CD4-positive, alpha-beta T cell treated with Interleukin-15 for 1 hour (primary cell): ENCODE measurements around the gene PPARG.
"Not testable (repeated sequence)": the region's sequence is repeated elsewhere in the genome, so short reads cannot be mapped to it uniquely, and the experiment has no call there.

Experiments used
- DNase-seq: peaks from one replicate; pipeline ENCODE4 v3.0.0-alpha.2; 2020

The PPARG gene

GRCh38 chr3:12445523-12446240, 156.8 kb downstream of the PPARG start:
- no peak for DNase-seq

DNA sequence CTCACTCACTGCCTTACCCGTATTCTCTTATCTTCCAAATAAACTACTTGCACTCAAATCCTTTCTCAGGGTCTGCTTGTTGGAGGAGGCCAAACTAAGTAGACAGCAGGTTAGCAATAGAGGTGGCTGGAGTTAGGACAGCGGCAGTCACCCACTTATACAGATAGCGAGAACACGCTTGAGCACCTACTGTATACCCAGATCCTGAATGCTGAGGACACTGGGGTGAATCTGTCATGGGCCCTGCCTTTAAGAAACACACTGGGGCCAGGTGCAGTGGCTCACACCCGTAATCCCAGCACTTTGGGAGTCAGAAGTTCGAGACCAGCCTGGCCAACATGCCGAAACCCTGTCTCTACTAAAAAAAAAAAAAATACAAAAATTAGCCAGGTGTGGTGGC, 157.4 kb downstream of the PPARG start:
- no peak for DNase-seq

GRCh38 chr3:12447075-12447474, 158.2 kb downstream of the PPARG start:
- no peak for DNase-seq

DNA sequence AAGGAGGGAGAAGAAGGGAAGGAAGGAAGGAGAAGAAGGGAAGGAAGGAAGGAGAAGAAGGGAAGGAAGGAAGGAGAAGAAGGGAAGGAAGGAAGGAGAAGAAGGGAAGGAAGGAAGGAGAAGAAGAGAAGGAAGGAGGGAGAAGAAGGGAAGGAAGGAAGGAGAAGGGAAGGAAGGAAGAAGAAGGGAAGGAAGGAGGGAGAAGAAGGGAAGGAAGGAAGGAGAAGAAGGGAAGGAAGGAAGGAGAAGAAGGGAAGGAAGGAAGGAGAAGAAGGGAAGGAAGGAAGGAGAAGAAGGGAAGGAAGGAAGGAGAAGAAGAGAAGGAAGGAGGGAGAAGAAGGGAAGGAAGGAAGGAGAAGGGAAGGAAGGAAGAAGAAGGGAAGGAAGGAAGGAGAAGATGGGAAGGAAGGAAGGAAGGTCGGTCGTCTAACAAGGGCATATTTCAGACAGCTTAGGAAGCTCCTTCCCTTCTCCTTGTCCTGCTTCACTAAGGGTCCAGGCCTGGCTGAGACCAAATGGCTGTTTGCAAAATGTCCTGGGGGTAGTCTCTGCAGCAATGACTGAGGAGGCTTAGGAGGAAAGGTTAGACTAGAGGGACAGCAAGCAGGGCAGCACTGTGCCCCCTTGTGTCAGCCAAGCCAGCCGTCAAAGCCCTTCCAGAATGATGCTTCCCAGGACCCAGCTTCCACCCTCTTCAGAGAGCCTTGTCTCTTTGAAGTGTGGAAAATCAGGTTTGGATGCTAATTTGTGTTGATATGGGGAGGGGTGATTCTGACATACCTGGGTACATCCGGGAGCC, 159.7 kb downstream of the PPARG start:
- DNase-seq, result not testable (repeated sequence)

- DNase-seq, result no peak
Observed at GRCh38 chr3:12449889-12450682, 161.2 kb downstream of the PPARG start.

GRCh38 chr3:12451481-12451880, 162.6 kb downstream of the PPARG start:
- no peak for DNase-seq

DNA sequence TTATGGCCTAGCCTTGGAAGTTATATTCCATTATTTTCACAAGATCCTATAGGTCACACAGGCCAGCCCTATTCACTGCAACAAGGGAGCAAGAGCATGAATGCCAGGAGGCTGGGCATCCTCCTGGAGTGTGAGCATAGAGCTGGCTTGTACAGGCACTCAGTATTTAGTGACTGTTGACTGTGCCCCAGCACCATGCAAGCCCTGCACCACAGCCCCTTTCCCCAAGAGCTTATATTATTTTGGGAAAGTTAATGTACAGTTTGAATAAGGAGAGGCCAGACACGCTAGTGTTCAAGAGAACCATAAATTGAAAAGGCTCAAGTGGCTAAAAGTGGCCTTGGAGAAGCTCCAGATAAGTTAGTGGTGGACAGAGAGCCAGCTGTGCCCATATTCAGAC, 163.1 kb downstream of the PPARG start:
- no peak for DNase-seq

DNA sequence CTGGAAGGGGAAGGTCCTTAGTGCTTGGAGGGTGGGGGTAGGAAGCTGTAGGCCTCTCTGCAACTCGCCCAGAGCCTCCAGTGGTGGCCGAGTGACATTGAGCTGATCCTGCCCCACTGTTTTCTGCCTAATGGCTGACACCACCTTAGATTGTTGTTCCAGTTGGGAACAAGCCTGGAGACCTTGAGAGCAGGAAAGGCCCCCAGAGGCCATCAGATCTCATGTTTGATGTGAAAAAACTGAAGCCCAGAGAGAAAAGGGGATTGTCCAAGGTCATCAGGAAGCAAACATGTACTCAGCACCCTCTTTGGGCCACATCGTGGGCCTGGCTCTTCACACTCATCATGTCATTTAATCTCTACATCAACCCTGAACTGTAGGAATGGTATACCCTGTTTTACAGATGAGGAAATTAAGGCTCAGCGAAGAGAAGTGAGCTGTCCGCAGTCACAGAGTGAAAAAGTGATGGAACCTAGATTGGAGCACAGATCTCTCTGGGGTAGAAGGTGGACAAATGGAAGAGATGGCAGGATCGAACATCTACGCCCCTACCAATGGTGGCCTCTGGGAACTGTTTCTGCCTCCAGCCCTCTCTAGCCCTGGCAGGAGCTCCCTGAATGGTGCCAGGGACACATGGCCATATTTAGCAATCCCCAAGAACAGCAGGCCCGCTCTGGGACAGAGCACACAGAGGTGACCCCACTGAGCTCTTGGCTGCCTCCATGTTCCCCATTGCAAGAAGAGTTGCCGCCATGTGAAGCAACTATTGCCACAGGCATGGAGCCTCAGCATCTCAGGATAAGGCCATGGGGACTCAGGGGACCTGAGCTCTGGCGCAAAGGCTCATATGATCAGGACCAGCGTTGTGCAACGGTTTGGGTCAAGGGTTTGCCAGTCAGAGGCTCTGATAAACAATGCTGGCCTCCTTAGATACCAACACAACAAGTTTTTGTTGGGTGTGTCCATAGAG, 163.8 kb downstream of the PPARG start:
- DNase-seq, result peak; percentile 9

DNA sequence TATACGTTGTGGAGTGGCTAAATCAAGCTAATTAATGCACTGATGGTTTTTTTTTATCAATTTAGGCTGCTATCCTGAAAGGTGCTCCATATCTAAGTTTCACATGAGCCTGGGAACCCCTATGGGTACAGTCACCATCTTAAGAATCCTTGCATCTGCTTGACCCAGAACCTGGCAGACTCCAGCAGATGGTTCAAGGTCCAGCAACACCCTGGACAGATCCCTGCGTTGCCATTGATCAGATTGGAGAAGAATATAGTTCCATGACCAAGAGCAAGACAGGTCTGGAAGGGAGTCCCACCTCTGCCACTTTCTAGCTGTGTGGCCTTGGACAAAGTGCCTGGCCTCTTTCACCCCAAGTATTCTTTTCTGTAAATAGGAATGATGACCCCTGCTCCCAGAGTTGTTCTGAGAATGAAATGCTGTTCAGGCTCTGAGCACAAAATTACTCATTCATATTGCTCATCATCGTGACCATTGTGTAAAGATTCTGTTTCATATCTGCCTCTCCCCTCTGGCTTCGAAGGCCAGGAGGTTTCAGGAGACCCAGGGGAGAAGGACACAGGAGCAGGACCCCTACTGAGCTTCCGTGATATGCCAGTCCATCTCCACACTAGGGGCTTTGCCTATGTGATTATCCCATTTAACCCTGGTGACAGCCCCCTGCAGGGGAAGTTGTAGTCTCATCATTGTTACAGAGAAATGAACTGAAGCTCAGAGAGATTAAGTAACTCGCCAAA, 165.4 kb downstream of the PPARG start:
- DNase-seq, result peak; percentile 8

- DNase-seq, result peak; percentile 1
Observed at GRCh38 chr3:12454816-12455121, 165.9 kb downstream of the PPARG start.

GRCh38 chr3:12455740-12456139, 166.9 kb downstream of the PPARG start:
- DNase-seq, result peak; percentile 8

- DNase-seq, result peak; percentile 10
Observed at GRCh38 chr3:12456441-12456840, 167.6 kb downstream of the PPARG start.

DNA sequence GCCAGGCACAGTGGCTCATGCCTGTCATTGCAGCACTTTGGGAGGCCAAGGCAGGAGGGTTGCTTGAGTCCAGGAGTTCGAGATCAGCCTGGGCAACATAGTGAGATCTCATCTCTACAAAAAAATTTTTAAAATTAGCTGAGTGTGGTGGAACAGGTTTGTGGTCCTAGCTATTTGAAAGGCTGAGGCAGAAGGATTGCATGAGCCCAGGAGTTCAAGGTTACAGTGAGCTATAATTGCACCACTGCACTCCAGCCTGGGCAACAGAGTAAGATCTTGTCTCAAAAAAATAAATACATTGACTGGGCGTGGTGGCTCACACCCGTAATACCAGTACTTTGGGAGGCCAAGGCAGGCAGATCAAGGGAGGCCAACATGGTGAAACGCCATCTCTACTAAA, 168.5 kb downstream of the PPARG start:
- DNase-seq, result not testable (repeated sequence)

DNA sequence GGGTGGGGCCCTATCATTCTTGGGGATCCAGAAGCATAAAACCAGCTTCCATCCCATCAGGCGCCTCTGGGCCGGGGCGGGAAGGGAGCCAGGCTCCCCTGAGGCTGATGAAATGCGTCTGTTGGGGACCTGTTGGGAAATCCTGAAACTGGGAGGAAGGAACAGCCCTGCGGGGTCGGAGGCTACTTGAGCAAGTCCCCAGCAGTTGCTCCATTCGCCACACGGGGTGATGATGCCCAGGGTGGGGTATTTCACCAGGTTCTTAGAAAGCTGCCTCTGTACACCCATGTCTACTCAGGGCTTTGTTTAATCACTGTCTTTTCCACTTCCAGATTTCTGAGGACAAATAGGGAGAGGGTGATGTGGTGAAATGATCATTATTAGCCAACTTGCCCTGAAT, 170.0 kb downstream of the PPARG start:
- DNase-seq, result peak; percentile 64

GRCh38 chr3:12460127-12460526, 171.3 kb downstream of the PPARG start:
- no peak for DNase-seq

DNA sequence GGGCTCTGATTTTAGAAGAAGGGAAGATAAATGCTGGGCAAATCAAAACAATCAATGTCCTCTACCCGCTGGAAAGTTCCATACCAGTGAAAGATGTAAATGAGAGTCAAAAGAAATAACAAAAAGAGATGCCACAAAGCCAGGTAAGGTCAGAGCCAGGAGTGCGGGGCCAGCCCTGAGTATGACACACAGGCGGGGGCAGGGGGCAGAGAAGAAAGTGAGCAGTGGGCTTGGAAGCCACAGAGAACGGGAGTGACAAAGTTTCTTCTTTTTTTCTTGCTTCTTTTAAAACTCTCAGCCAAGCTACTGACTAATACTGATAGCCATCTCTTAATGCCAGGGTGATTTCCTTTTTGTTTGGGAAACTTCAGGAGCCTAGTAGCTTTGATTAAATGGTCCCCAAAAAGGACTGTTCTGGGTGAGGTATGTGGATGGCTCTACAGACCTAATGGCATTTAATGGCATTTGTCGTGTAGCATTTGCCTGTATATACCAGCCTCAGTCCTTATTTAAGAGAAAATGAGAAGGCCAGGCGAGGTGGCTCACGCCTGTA, 172.3 kb downstream of the PPARG start:
- no peak for DNase-seq

DNA sequence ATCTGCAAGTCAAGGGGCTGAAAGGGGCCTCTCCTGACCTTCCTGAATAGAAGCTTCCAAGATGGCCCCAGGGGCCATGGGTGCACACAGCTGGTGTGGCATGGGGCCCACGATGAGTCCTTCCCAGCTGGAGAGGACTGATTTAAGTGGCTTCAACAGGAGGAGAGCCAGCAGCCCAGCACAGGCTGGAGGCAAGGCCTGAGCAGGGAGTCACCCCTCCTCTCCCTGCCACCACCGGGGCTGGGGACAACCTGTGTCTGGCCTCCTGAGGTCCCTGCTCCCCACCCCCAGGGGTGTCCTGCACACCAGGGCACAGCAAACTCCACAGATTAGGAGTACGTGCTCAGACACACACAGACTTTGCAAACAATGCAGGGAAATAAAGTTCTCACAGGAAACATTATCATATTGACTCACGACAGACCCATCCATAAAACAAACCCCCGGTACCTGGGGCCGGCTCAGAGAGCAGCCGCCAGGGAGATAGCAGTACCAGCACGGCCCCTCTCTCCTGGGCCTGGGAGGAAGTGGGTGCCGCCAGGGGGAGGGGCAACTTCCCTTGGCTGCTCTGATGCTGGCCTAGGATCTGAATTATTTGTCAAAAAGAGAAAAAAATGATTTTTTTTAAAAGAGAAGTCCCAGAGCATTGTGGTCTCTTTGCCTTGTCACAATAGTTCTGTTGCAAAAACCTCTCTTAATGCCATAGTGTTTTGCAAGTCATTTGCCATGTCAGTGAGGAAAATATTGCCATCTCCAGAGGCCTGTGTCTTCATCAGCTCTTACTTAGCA, 173.5 kb downstream of the PPARG start:
- DNase-seq, result peak; percentile 32

DNA sequence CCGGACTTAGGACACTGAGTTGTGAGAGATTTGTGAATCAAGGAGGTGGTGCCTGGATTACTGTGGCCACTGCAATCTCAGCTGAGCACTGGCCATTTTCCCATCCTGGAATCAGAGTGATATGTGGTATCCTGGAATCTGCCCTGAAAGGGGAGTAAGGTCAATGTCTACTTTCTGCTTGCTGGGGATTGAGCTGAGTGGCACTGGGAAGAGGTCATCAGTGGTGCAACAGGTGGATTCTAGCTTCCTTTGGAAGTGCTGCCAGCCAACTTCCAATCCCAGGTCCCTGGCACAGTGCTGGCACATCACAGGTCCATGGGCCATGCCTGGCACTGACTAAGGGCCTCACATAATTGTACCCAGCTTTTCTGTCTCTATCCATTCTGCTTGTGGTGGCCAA, 174.8 kb downstream of the PPARG start:
- no peak for DNase-seq

DNA sequence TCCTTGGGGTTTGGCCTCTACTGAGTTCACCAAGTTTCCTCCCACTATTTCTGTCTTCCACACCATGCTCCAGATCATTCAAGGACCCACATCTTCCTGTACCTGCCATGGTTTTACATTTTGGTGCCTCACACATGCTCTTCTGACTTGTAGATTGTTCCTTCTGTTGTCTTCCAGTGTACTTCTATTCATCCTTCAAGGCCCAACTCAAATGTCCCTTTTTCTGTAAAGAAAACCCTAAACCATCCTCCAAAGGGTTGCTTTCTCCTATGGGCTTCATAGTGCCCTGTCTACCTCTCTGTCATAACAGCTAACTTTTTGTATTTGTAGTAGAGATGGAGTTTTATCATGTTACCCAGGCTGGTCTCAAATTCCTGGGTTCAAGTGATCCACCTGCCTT, 175.3 kb downstream of the PPARG start:
- DNase-seq, result no peak

DNA sequence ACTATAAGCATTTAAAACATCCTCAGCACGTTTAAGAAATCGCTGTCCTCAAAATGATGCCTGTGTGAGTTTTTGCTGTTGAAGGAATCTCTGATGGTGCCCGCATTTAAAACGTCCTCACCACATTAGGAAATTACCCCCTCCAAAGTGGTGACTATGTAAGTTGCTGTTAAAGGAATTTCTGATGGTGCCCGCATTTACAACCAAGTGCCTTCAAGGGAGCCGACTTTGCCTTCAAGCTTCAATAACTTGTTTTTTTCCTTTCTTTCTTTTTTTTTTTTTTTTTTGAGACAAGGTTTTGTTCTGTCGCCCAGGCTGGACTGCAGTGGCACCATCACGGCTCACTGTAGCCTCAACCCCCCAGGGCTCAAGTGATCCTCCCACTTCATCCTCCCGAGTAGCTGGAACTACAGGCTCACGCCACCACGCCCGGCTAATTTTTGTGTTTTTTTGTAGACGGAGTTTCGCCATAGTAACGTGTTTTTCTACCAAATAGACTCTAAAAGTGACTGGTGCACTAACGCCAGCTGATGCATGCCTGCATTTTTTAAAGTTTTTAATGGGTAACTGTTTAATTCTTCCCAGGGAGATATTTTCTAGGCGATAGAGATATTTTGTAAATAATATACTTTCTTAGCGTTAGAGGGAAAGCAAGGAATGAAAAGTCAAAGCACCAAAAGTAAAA, 176.4 kb downstream of the PPARG start:
- no peak for DNase-seq
